PFSK-1 (cell line): Measurements from ENCODE around the gene CELA2B.

Experiments used
- FOXP2 ChIP-seq: optimal IDR thresholded peaks from 2 replicates; pipeline ENCODE3; 2011; ENCODE audit warnings: borderline replicate concordance, control low read depth, inconsistent platforms; ENCODE audit not compliant: insufficient read depth; ENCODE audit errors: extremely low read length, extremely low read depth
- POLR2AphosphoS5 ChIP-seq: IDR thresholded peaks from 2 replicates; pipeline ENCODE4 v1.6.1; 2012; ENCODE audit warnings: low read depth, mild to moderate bottlenecking, control low read depth, low read length, moderate library complexity
- REST ChIP-seq, 2 experiments: IDR thresholded peaks; 2 replicates each; pipeline versions ENCODE4 v1.6.1 to v1.8.0; 2011 to 2012; ENCODE audit warnings: low read depth in 2 of 2, low read length in 2 of 2, control low read depth in 1 of 2, inconsistent platforms in 1 of 2, mild to moderate bottlenecking in 1 of 2, moderate library complexity in 1 of 2; ENCODE audit not compliant: insufficient read depth in 1 of 2
- SIN3A ChIP-seq: IDR thresholded peaks from 2 replicates; pipeline ENCODE4 v1.6.1; 2012; ENCODE audit warnings: mild to moderate bottlenecking, low read length, moderate library complexity, borderline replicate concordance; ENCODE audit not compliant: insufficient read depth
- TAF1 ChIP-seq: IDR thresholded peaks from 2 replicates; pipeline ENCODE4 v1.6.1; 2012; ENCODE audit warnings: low read length, control low read depth, borderline replicate concordance; ENCODE audit not compliant: insufficient read depth

GRCh38 chr1:15523104-15524020 lies 47.5 kb downstream of the CELA2B start:
- no peak for TF ChIP-seq REST (IDR thresholded peaks at IDR 0.05; ENCODE audit: insufficient read depth in 1 of 2, low read depth in 2 of 2, low read length in 2 of 2)
- no peak for TF ChIP-seq POLR2AphosphoS5
- TF ChIP-seq SIN3A = no peak
- no peak for TF ChIP-seq TAF1
- no peak for TF ChIP-seq FOXP2
